Right ventricle myocardium inferior (tissue), 1 donor: ENCODE data around the gene DPM3. TPM values are rescaled to one million over a fixed set of nuclear protein-coding genes. Genes with fewer than 3 reads are reported as not detected.
A peak's percentile ranks its signal among the peaks of the same experiment; 100 is the strongest.
"Not testable (repeated sequence)": the region's sequence is repeated elsewhere in the genome, so short reads cannot be mapped to it uniquely, and the experiment has no call there.

ENCODE experiments used
- ATAC-seq: fragments of 200-7000 bp; cut with Tn5 transposase; one replicate; pipeline ENCODE4 v1.9.1; 2020; ENCODE audit warnings: mild to moderate bottlenecking, moderate library complexity
- DNase-seq: peaks from one replicate; pipeline ENCODE4 v3.0.0; 2021; ENCODE audit errors: missing footprints
- intact Hi-C: fragments of 100-400 bp; cut with DNase I; formaldehyde crosslinking; loops from one replicate; pipeline ENCODE4 v1.11.0; 2022
- total RNA-seq: library from RNA; stranded (reverse); fragmentation: NEBNext Ultra II Directional; extraction: Animal tissue kit (Norgen Biotek cat#: 25700); gene quantifications from one replicate; pipeline ENCODE4 v1.2.1, GENCODE V29; 2021
- donor health status: DM: no; HTN: yes; CAD: no; lungs with severe emphysema.

Gene DPM3
- total RNA-seq, 1 donor from 2014 or later = 55.7 TPM

GRCh38 chr1:155176544-155177071, 36.3 kb upstream of the DPM3 start:
- ATAC-seq (peak; percentile 57), DNase-seq (peak; percentile 91)
- intact Hi-C loops = loop anchor here (2.0 kb wide), 1 partner anchor 50 kb away; no protein-coding TSS in a partner anchor

GRCh38 chr1:155175927-155176371, 35.6 kb upstream of the DPM3 start:
- no peak for ATAC-seq
- DNase-seq = no peak
- intact Hi-C loops = loop anchor here (2.0 kb wide), 1 partner anchor 51 kb away; no protein-coding TSS in a partner anchor

GRCh38 chr1:155175281-155175926, 35.1 kb upstream of the DPM3 start:
- DNase-seq (no peak), ATAC-seq (no peak)
- intact Hi-C loops = no loop called here

- ATAC-seq (no peak), DNase-seq (no peak)
- intact Hi-C loops = no loop called here
Observed at GRCh38 chr1:155174324-155175280, 34.3 kb upstream of the DPM3 start.

- intact Hi-C loops = no loop called here
Observed at GRCh38 chr1:155173478-155174323, 33.4 kb upstream of the DPM3 start, which contains the start of gene TRIM46. Gene TRIM46 (plus strand): TSS chr1:155173849. CDS start chr1:155173967, 118 bp downstream.

GRCh38 chr1:155172732-155173477, 32.6 kb upstream of the DPM3 start, which contains the start of gene KRTCAP2:
Gene KRTCAP2 (minus strand): TSS chr1:155173304. CDS start chr1:155173224, 80 bp downstream.
- ATAC-seq (peak; percentile 86), DNase-seq (peak; percentile 98)
- intact Hi-C loops = no loop called here

More at GRCh38 chr1:155173478-155174323, 33.4 kb upstream of the DPM3 start, which contains the start of gene TRIM46:
- DNase-seq (no peak), ATAC-seq (no peak)

- DNase-seq = no peak
- intact Hi-C loops = no loop called here
- ATAC-seq = no peak
Observed at GRCh38 chr1:155171836-155172731, 31.8 kb upstream of the DPM3 start.

GRCh38 chr1:155170806-155171205, 30.5 kb upstream of the DPM3 start:
- ATAC-seq (no peak), DNase-seq (no peak)
- intact Hi-C loops = no loop called here

- intact Hi-C loops = no loop called here
- no peak for ATAC-seq
Observed at GRCh38 chr1:155170101-155170785, 29.9 kb upstream of the DPM3 start.

GRCh38 chr1:155169541-155169940, 29.2 kb upstream of the DPM3 start:
- intact Hi-C loops = no loop called here
- ATAC-seq (no peak), DNase-seq (no peak)

More at GRCh38 chr1:155170101-155170785, 29.9 kb upstream of the DPM3 start:
- no peak for DNase-seq

- intact Hi-C loops = loop anchor here (1.0 kb wide), 1 partner anchor 77 kb away; no protein-coding TSS in a partner anchor
- DNase-seq = no peak
- no peak for ATAC-seq
Observed at GRCh38 chr1:155168456-155169210, 28.3 kb upstream of the DPM3 start.

- ATAC-seq, DNase-seq: not testable (repeated sequence)
- intact Hi-C loops = loop anchor here (1.0 kb wide), 1 partner anchor 77 kb away; no protein-coding TSS in a partner anchor
Observed at GRCh38 chr1:155168105-155168445, 27.7 kb upstream of the DPM3 start.

GRCh38 chr1:155167166-155168104, 27.1 kb upstream of the DPM3 start:
- DNase-seq (peak; percentile 93), ATAC-seq (peak; percentile 82)
- intact Hi-C loops = loop anchor here (1.0 to 2.0 kb wide), 3 partner anchors 31 to 76 kb away; no protein-coding TSS in a partner anchor
